Inferior parietal cortex (tissue), 1 donor: ENCODE measurements around the gene ARSI.

Source experiments
- DNase-seq: peaks from one replicate; pipeline ENCODE4 v3.0.0-alpha.2; 2016; ENCODE audit errors: extremely low spot score

ARSI gene

DNA sequence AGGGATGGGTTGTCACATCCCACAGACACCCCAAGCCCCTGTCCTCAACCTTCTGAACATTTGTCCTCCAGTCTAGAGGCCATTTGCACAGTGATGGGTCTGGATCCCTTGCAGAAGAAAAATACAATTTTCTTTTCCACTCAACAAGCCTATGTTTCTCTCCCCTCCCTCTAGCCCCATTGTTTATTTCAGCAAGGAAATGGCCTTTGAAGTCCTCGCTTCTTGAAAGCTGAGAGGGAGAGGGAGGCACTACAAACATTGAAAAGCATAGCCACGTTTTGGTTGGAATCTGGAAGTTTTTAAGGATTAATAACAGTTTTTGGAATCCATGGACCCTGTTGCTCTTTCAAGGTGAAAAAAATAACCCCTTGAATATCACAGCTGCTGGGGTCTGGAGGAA is 24.0 kb upstream of the ARSI start:
- DNase-seq = no peak

DNA sequence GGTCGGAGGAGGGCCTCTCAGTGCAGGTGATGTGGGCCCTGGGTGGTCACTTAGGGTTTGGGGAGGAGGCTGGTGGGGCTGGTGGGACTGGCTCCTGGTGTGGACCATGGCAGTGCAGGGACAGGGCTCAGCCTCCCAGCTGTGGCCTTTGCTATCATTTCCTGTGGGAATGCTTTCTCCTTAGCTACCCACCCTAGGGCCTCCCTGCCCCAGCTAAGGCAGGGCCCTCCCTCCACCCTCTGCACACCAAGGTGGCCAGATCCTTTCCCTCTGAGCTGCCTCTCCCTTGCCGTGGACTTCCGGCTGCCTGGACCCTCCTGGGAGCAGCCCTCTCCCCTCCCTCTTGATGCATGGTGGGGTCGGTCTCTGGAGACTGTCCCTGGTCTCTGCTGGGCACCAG is 22.7 kb upstream of the ARSI start:
- no peak for DNase-seq

DNA sequence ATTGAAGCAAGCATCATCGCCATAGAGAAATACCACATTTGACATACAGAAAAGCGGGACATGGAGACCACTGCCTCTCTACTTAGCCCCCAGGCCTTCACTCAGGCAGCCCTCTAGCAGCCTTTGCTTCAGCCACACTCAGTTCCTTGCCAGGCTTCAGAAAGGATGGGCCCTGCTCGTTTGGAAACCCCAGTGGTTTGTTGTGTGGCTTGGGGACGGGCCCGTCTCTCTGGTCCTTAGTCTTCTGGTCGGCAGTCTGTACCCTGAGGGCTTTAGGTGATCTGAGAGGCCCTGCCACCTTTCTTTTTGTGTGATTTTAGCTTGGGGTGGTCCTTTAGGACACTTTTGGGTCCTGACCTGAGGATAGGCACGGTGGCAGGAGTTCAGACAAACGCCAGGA is 21.1 kb upstream of the ARSI start:
- DNase-seq = no peak

DNA sequence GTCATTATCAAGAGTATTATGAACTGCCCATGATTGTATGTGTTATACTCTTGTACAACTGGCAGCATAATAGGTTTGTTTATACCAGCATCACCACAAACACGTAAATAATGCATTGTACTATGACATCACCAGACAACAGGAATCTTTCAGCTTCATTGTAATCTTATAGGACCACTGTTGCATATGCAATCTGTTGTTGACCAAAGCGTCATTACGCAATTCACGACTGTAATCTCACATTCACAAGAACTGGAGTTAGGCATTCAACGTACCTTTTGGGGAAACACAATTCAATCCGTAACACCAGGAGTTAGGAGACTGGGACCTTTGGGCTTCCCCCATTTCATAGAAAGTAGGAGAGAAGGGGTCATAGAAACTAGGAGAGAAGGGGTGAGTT is 20.4 kb upstream of the ARSI start:
- DNase-seq = no peak

- no peak for DNase-seq
Measured at GRCh38 chr5:150322202-150322601, 19.5 kb upstream of the ARSI start.

DNA sequence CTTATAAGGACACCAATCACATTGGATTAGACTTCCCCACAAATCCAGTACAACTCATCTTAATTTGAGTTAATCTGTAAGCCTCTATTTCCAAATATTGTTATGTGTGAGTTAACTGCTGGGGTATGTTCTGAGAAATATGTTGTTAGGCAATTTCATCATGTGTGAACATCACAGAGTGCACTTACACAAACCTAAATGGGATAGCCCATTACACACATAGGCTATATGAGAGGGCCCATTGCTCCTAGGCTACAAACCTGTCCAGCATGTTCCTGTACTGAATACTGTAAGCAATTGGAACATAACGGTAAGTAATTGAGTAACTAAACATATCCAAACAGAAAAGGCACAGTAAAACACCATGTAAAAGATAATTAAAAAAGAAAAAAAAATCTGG is 19.1 kb upstream of the ARSI start:
- DNase-seq = no peak

GRCh38 chr5:150321211-150321610 is 18.5 kb upstream of the ARSI start:
- no peak for DNase-seq

DNA sequence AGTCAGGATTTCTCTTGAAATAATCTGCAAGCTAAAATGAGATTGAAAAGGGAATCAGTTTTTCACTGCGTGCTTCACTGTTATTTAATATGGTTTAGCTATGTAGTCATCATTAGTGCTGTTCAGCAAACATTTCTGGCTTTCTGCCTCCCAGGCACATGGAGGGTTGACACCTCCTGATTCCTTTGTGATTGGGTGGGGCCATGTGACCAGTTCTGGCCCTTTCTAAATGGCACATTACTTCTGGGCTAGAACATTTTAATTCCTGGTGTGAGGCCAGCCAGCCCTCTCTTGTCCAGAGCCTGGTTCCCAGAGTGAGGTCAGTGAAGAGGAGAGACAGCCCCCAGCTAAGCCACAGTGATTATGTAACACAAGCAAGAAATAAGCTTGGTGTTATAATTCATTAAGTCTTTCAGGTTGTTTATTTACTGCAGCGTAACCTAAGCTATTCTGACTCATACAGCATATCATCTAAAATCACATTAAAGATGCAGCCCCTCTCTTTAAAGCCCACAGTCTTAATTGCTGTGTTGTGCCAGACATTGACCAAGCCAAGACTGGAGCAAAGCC is 17.4 kb upstream of the ARSI start:
- peak; percentile 59 for DNase-seq

GRCh38 chr5:150319484-150319790 is 16.7 kb upstream of the ARSI start:
- DNase-seq = no peak

DNA sequence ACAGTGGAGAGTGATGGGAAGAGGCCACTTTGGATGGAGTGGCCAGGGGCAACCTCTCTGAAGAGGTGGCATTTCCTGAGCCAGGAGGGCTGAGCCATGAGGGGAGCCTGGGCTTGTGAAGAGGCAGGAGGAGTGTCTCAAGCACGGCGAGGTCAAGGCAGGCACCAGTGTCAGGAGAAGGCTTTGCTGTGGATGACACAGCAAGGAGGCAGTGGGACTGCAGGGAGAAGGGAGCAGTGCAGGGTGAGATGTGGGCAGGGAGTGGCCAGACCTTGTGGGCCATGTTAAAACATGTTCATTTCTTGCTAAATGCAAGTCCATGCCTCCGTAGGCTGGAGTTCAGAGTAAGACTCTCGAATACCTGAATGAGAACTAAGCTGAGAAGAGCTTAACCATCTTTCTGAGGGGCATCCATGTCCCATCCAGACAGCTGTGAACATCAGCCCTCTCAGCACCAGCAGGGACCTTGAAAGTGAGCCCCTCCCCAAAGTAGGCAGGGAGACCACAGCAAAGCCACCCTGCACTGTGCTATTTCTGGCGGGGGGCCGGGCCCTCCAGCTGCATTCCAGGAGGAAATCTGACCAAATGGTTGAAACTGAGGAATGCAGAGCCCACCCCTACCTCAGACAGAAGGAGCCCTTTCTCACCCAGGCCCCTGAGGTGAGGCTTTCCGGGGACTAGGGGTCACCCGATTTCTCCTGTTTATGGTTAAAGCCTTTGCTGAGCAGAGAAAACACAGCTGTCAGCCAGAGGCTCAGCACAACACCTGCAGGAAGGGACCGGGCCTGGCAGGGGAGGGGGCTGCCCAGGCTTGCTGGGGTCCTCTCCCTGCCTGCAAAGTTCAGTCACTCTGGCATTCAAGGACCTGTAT is 16.1 kb upstream of the ARSI start:
- DNase-seq = no peak

DNA sequence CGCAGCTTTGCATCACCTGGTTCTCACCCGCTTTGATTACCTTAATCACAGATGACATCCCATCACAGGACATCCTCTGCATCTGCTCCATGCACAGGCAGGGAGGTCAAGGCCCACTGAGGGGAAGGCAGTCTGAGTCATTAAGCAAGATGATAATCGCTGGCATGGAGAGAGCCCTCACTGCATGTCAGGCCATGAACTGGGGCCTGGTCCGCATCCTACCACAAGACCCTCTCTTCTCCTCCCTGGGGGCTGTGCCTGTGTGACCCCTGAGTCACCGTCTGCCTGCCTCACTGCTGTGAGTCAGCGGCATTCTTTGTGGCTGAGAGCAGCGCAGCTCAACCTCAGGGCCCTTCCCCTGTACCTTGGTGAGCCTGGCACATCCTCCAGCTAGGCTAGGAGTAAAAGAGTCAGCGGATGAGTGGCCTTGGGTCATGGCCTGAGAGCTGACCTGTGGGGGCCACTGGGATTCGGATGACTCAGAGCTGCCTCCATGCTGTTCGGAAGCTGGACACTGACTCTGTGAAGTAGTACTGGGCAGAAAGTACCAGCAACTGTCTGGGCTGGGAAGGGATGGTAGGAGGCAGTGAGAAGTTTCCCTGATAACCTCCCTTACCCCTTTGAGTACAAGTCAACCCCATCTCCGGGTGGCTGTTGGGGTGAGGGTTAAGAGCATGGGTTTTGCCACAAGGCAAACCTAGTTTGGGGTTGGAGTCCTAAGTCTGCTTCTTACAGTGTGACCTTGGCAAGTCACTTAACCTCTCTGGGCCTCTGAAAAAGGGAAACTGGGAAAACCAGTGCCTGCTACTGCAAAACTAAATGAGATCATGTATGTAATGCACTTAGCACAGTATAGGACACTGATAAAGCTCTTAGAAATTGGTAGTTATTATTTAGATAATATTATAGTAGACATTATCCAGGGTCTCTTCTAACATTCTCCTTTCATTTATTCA is 14.6 kb upstream of the ARSI start:
- no peak for DNase-seq

DNA sequence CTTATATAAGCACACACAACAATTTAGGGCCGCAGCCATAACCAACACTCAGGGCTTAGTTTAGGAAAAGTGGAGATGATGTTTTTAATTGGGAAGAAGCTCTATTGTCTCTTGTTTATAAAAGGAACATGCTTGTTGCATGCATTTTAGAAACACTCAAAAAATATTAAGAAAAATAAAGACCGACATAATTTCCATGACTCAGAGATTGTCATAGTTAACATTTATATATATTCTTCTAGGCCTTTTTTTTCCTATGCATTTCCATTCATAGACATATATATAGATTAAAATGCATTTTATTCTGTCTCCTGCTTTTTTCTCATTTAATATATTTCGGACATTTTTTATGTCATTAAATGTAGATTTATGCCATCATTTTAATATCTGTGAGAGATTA is 13.6 kb upstream of the ARSI start:
- no peak for DNase-seq

DNA sequence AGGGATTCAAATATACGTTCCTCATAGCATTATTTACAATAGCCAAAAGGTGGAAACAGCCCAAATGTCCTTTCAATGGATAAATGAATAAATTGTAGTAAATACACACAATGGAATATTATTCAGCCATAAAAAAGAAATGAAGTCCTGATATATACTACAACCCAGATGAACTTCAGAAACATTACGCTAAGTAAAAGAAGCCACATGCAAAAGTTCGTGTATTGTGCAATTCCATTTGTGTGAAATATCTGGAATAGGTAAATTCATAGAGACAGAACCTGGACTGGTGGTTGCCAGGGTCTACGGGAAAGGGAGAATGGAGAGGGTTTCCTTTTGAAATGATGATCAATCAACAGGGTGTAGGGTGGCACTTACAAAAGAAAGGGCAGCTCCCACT is 12.5 kb upstream of the ARSI start:
- no peak for DNase-seq

DNA sequence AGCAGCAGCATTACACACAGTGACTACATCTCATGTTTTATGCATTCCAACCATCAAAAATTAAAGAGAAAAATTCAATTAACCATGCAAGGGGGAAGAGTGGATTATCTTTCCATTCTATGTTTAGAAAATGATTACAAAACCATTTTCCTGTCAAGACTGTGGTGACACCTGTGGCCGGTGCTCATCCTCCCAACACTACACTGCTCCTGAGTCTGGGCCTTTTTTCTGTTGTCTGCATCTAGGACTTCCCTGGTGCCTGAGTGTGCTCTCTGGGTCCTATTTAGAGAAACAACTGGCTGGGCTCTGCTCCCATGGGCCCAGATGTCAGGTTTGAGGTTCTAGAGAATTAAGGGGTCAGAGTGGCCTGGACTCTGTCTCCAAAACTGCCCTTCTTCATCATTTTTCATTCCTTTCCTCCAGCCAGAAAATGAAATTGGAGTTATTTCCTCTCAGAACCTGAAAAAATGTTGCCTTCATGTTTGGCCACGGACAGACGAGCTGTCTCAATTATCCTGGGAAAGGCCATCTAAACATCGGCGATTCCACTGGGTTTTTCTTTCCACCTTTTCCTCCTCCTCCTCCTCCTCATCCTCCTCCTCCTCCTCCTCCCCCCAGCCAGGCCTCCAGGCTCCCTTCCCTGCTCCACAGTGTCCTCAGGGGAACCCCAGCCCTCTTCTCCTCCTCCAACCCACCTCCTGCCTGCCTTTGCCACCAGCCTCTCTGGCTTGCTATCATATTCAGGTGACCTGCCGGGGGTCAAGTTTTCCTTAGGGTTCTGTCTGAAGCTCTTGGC is 11.4 kb upstream of the ARSI start:
- no peak for DNase-seq

GRCh38 chr5:150313501-150313900 is 10.8 kb upstream of the ARSI start:
- DNase-seq = no peak

DNA sequence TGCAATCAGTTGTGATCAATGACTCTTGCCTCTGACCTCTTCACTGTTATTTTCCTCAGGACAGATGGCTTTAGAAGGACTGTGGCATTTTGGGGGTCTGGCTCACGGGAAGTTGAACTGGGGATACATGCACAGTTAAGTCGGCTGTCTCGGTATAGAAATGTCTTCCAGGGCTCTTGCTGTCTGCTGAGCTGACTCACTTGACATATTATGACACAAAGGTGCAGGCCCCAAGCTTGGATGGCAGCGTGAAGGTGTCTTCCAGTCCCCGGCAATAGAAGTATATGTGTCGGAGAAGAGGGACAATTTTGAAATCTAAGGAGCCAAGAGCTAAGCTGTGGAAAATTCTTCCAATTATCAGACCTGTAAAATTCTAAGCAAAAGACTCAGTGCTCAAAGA is 9.8 kb upstream of the ARSI start:
- no peak for DNase-seq

DNA sequence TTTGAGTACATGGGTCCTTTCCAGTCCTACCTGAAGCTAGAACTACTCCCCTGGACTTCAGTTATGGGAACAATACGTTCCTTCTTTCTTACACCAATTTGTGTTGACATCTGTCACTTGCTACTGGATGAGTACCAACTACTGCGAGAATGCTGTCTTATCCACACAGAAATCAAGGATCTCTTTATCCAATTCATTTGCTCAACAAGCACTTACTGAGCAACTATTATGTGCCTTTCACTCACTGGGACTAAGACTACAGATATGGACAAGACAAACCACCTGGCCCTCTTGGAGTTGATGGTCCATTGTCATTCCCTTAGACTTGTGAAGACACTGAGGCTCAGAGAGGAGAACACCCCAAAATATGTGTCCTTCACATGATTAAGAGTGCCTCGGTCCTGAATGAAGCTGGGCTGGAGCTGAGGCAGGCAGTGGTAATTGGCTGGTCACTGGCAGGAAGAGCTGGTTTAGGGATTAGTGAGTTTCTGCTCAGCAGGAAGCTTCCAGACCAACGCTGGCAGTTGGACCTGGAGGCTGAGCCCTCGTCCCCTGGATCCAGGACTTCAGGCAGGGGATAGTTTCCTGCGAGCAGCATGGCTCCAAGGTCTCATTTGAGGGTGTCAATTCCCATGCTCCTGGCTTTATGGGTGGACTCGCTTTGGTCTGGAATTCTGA is 8.4 kb upstream of the ARSI start:
- no peak for DNase-seq

- DNase-seq = no peak
Measured at GRCh38 chr5:150310246-150310645, 7.5 kb upstream of the ARSI start.

DNA sequence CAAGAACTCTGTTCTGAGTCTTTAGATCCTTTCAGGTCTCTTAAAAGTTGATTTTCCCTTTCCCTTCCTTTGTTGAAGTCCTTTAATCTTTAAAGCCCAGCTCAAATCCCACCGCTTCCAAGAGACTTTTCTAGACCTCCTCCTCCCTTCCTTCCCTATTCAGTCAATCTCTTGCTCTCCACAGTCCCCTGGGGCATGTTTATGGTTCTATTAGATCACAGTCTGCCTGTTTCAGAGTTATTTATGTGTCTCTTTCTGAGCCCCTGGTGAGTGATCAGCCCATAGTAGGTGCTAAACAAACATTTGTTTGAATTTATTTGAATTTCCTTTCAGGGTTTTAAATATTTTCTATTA is 7.2 kb upstream of the ARSI start:
- no peak for DNase-seq

GRCh38 chr5:150309101-150309885 is 6.6 kb upstream of the ARSI start:
- DNase-seq = no peak
